ENCODE data around the gene UBXN1.

UBXN1 gene

GRCh38 chr11:62646825-62647608, 31.9 kb downstream of the UBXN1 start:
- TF ChIP-seq CTCF (IDR thresholded peaks at IDR 0.05; ENCODE audit: extremely low read depth, insufficient read depth, missing control alignments) = no peak
- no peak for DNase-seq (ENCODE audit: low spot score)
- in situ Hi-C loops (cut with MboI; ENCODE audit: low pct_unique_long_range_greater_than_20kb, low sequenced_read_pairs, unreplicated experiment) = no loop called here

DNA sequence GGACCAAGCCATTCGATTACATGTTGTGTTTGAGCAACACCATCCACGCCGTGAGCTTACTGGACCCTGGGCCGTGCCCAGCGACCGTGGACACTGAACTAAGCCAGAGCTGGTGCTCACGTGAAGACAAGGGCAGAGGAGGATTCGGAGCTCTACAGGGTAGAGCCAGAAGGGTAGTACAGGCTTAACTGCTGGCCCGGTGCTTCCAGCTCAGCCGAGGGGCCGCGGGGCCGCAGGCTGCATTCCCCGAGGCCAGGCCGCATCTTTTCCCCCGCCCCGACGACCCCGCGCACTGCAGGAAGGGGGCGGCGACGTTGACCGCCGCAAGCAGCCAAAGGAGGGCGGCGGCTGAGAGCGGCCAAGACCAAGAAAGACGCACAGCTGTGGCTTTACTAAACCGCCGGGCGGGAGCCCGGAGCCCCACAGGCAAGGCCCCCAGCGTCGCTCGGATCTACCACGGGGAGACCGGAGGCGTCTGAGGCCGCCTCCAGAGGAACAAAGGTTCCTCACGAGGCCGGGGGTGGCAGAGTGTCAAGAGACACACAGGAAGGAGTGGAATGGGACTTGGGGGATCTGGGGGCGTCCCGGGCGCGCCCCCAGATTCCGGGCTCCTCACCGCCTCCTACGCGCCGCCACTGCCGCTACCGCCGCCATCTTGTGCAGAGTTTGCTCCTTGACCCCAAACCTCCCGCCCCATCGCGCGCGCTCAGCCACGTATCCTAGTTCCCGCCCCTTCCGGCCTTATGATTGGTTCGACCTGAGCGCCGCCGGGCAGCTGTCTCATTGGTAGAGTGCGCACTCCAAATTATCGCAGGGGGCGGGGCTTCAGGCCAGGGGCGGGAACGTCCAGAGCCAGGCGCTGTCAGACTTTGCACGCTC, 32.7 kb downstream of the UBXN1 start, which contains the start of gene GANAB:
TSS of gene GANAB (minus strand) at position 668 of the 879 bp plus-strand sequence. CDS start at position 654, 14 bp downstream.
- in situ Hi-C loops (cut with MboI; ENCODE audit: low pct_unique_long_range_greater_than_20kb, low sequenced_read_pairs, unreplicated experiment) = no loop called here
- TF ChIP-seq CTCF (IDR thresholded peaks at IDR 0.05; ENCODE audit: extremely low read depth, insufficient read depth, missing control alignments) = no peak
- DNase-seq (ENCODE audit: low spot score) = peak; percentile 100

DNA sequence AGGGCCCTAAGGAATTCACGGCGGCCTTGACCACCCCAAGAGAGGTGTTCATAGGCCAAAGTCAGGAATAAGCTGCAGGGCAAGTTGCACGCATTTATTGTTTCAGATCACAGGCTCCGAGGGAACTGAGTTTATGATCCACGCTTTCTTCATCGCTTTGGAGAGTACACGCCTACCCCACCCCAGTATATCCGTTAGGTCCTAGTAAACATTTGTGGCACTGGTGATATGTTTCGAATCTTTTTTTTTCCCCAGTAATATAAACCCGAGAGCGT, 33.3 kb downstream of the UBXN1 start:
- no peak for DNase-seq (ENCODE audit: low spot score)
- in situ Hi-C loops (cut with MboI; ENCODE audit: low pct_unique_long_range_greater_than_20kb, low sequenced_read_pairs, unreplicated experiment) = no loop called here
- no peak for TF ChIP-seq CTCF (IDR thresholded peaks at IDR 0.05; ENCODE audit: extremely low read depth, insufficient read depth, missing control alignments)

- in situ Hi-C loops (cut with MboI; ENCODE audit: low pct_unique_long_range_greater_than_20kb, low sequenced_read_pairs, unreplicated experiment) = no loop called here
- no peak for TF ChIP-seq CTCF (IDR thresholded peaks at IDR 0.05; ENCODE audit: extremely low read depth, insufficient read depth, missing control alignments)
- DNase-seq (ENCODE audit: low spot score) = no peak
These were observed 34.7 kb downstream of the UBXN1 start for GRCh38 chr11:62644220-62644619.

GRCh38 chr11:62632492-62632891, 46.4 kb downstream of the UBXN1 start:
- in situ Hi-C loops (cut with MboI; ENCODE audit: low pct_unique_long_range_greater_than_20kb, low sequenced_read_pairs, unreplicated experiment) = no loop called here
- DNase-seq (ENCODE audit: low spot score) = no peak
- TF ChIP-seq CTCF (IDR thresholded peaks at IDR 0.05; ENCODE audit: extremely low read depth, insufficient read depth, missing control alignments) = no peak

DNA sequence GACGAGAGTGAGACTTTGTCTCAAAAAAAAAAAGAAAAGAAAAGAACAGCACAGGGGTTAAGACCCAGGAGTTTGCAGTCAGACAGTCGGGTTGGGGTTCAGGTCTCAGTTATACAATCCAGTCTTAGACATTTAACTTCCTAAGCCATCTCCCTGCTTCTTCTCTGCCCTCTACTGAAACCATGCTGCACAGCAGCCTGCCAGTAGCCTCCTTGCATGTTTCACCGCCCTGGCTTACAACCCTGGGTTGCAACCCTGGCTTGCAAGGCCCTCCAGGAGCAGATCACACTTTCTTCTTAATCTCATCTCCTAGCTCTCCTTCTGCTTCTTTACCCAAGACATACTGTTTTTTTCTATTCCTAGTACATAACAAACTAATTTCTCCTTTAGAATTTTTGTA, 51.2 kb downstream of the UBXN1 start:
- in situ Hi-C loops (cut with MboI; ENCODE audit: low pct_unique_long_range_greater_than_20kb, low sequenced_read_pairs, unreplicated experiment) = no loop called here
- DNase-seq (ENCODE audit: low spot score) = no peak
- no peak for TF ChIP-seq CTCF (IDR thresholded peaks at IDR 0.05; ENCODE audit: extremely low read depth, insufficient read depth, missing control alignments)

Data from GM13977 (cell line).